Measurements from ENCODE around the gene NAA38. TPM values are rescaled to one million over a fixed set of nuclear protein-coding genes. Genes with fewer than 3 reads are reported as not detected.

The NAA38 gene, protein sequence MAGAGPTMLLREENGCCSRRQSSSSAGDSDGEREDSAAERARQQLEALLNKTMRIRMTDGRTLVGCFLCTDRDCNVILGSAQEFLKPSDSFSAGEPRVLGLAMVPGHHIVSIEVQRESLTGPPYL
- 58.7 TPM for total RNA-seq
- long read RNA-seq, transcript NAA38-201 (2 exons, 999 nt): major isoform, 10 of 17 reads
- long read RNA-seq, partial matches to known transcripts: 0 of 17 reads
- long read RNA-seq, other reads (novel, unspliced or antisense): 1 of 17 reads

DNA sequence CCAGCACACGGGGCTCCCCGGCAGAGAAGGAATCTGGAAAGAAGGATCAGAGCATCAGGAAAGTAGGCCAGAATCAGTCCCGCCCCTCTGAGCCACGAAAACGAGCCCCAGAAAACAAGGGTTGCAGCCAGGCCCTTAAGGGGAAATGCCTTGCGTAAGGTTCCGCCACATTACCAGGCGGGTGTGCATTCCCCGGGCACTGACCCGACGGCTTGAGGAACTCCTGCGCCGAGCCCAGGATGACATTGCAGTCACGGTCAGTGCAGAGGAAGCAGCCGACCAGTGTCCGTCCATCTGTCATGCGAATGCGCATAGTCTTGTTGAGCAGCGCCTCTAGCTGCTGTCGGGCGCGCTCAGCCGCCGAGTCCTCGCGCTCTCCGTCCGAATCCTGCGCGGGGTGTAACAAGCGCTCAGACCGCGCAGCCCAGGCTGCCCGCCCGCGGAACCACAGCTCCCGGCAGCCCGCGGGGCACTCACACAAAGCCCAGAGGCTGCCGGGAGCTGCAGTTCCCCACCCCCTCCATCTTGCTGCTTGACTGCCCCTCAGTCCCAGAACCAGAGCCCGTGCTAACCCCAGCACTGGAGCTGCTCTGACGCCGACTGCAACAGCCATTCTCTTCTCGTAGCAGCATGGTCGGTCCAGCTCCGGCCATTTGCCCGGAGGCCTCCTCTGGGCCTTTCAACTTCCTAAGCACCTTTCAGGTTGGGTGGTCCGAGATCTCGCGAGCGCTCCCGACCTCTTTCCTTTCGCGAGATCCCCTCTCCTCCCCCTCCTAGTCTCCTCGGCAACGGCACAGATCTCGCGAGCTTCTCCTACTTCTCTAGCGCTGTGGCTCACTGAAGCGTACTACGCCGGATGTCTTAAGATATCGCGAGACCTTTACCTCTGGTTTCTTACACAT lies at the start of gene NAA38:
NAA38 (minus strand) TSS at position 749 of the 902 bp plus-strand sequence; CDS start at position 653, 96 bp downstream.
- H3K27ac ChIP-seq: peak within 1 kb of the TSS; percentile 89
- TF ChIP-seq CTCF (IDR thresholded peaks at IDR 0.05): peak; percentile 43
- H3K36me3 ChIP-seq: peaks cover 22% of the 10 kb centered on the region
- ATAC-seq (peak; percentile 89), DNase-seq (peak; percentile 98)
- no peaks in the 10 kb centered on the region for H3K9me3 ChIP-seq
- H3K4me3 ChIP-seq: peak within 1 kb of the TSS; percentile 73
- H3K27me3 ChIP-seq: no peaks in the 10 kb centered on the region
- intact Hi-C loops (cut with DNase I): no loop called here
- peaks cover 25% of the 10 kb centered on the region for H3K4me1 ChIP-seq

DNA sequence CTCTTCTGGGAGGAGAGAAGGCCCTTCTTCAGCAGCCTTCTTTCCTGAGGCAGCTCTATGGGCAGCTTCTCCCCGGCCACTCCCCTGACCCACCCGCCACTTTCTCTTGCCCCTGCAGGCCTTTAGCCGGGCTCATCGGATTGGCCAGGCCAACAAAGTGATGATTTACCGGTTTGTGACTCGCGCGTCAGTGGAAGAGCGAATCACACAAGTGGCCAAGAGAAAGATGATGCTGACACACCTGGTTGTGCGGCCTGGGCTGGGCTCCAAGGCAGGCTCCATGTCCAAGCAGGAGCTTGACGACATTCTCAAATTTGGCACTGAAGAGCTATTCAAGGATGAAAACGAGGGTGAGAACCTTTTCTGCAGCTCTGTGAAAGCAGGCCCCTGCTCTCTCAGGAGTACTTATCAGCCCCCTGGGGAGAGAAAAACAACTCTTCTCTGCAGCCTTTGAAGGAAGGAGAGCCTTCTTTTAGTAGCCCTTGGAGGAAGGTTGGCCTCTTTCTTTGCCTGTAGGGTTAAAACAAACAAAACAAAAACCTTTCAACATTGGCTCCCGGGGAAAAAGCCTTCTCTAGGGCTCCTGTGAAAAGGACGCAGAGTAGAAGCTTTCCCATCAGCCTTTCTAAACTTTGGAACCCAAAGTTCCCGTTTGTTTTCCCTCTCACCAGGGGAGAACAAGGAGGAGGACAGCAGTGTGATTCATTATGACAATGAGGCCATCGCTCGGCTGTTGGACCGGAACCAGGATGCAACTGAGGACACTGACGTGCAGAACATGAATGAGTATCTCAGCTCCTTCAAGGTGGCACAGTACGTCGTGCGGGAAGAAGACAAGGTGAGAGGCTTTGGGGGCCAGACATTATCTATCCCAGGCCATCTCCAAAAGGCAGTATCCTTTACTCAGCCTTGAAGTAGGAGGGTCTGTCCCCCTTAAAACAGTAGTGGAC lies 46.1 kb upstream of the NAA38 start:
- intact Hi-C loops (cut with DNase I): no loop called here
- H3K36me3 ChIP-seq: peaks cover 100% of the 10 kb centered on the region
- no peak overlapping the region for H3K27ac ChIP-seq
- DNase-seq (no peak), ATAC-seq (no peak)
- no peak for TF ChIP-seq CTCF (IDR thresholded peaks at IDR 0.05)
- no peaks in the 10 kb centered on the region for H3K9me3 ChIP-seq
- no peaks in the 10 kb centered on the region for H3K27me3 ChIP-seq
- H3K4me3 ChIP-seq: no peak overlapping the region
- no peaks in the 10 kb centered on the region for H3K4me1 ChIP-seq

- no peaks in the 10 kb centered on the region for H3K27me3 ChIP-seq
- intact Hi-C loops (cut with DNase I): no loop called here
- DNase-seq (peak; percentile 43), ATAC-seq (peak; percentile 84)
- peak; percentile 49 for TF ChIP-seq CTCF (IDR thresholded peaks at IDR 0.05)
- H3K9me3 ChIP-seq: no peaks in the 10 kb centered on the region
- no peaks in the 10 kb centered on the region for H3K4me1 ChIP-seq
- no peak overlapping the region for H3K27ac ChIP-seq
- no peak overlapping the region for H3K4me3 ChIP-seq
- H3K36me3 ChIP-seq: peaks cover 97% of the 10 kb centered on the region
Observed at GRCh38 chr17:7897773-7898172, 40.4 kb upstream of the NAA38 start.

- peaks cover 97% of the 10 kb centered on the region for H3K36me3 ChIP-seq
- no peaks in the 10 kb centered on the region for H3K27me3 ChIP-seq
- intact Hi-C loops (cut with DNase I): no loop called here
- no peak overlapping the region for H3K4me3 ChIP-seq
- H3K27ac ChIP-seq: no peak overlapping the region
- no peaks in the 10 kb centered on the region for H3K4me1 ChIP-seq
- DNase-seq: peak; percentile 43
- no peaks in the 10 kb centered on the region for H3K9me3 ChIP-seq
- TF ChIP-seq CTCF (IDR thresholded peaks at IDR 0.05): no peak
- no peak for ATAC-seq
Observed at GRCh38 chr17:7897090-7897489, 39.7 kb upstream of the NAA38 start.

- DNase-seq (peak; percentile 10), ATAC-seq (no peak)
- H3K27ac ChIP-seq: no peak overlapping the region
- no peak for TF ChIP-seq CTCF (IDR thresholded peaks at IDR 0.05)
- intact Hi-C loops (cut with DNase I): no loop called here
- no peaks in the 10 kb centered on the region for H3K27me3 ChIP-seq
- peaks cover 93% of the 10 kb centered on the region for H3K36me3 ChIP-seq
- peaks cover 2% of the 10 kb centered on the region for H3K4me1 ChIP-seq
- H3K4me3 ChIP-seq: no peak overlapping the region
- H3K9me3 ChIP-seq: no peaks in the 10 kb centered on the region
Observed at GRCh38 chr17:7894866-7895265, 37.5 kb upstream of the NAA38 start.

All from upper lobe of right lung (tissue), 1 donor.